ENCODE data around the gene IBA57. TPM values are rescaled to one million over a fixed set of nuclear protein-coding genes. Genes with fewer than 3 reads are reported as not detected.
"Not testable (repeated sequence)": the region's sequence is repeated elsewhere in the genome, so short reads cannot be mapped to it uniquely, and the experiment has no call there.

Gene IBA57
- polyA plus RNA-seq, 4 donors: 4.4 to 6.4 (median 5.2) TPM

DNA sequence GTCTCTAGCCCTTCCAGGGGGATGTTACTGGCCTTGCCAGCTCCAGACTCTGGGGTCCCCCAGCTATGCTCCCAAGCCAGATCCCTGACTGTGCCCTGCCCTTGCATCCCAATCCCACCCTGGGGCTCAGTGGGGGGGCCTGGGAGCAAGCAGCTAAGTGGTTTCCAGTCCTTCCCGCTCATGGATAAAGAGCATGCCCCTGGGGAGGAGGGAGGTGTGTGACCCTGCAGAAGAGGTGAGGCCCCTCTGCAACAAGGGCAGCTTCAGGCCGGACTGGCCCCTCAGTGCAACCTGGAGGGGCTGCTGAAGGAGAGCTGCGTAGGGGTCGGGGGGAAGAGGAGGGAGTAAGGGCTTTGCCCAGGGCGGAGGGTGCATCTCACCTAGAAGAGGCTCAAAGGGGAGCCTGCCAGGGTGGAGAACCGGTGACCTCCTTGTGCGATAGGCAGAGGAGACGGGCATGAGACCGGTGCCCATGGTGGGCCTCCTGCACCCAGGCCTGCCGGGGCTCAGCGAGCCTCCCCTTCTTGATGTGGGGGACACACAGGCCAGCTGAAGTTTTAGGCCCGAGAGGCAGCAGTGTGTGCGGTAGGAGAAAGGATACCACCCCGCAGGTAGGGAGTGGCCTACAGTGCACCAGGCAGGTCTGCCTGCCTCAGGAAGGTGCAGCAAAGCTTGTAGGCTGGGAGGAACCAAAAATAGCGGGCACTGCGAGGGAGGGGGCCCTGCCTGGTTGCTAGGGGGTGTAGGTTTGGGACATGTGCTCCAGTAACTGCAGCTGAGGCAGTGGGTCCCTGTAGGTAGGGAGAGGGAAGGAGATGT, 45.3 kb downstream of the IBA57 start:
- DNase-seq (ENCODE audit: low read depth in 4 of 4, low spot score in 3 of 4): no peak

GRCh38 chr1:228211531-228212414, 46.2 kb downstream of the IBA57 start:
- DNase-seq (ENCODE audit: low read depth in 4 of 4, low spot score in 3 of 4): no peak

DNA sequence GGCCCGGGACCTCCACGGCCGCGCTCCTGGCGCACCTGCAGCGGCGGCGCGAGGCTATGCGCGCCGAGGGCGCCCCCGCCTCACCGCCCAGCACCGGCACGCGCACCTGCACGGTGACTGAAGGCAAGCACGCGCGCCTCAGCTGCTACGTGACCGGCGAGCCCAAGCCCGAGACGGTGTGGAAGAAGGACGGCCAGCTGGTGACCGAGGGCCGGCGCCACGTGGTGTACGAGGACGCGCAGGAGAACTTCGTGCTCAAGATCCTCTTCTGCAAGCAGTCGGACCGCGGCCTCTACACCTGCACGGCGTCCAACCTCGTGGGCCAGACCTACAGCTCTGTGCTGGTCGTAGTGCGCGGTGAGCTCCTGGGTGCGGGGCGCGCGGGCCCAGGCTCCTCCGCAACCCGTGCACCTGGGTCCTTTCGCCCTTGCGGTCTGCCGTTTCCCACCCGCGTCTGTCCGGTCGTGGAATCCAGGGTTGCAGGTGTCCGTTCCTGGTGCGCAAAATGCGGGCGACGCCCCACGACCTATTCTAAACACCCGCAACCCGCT, 46.9 kb downstream of the IBA57 start:
- peak in 1 of 4 donors; percentile 16 for DNase-seq (ENCODE audit: low read depth in 4 of 4, low spot score in 3 of 4)

- peak; percentile 62 to 75 (median 69) for DNase-seq (ENCODE audit: low read depth in 4 of 4, low spot score in 3 of 4)
Observed at GRCh38 chr1:228212966-228213844, 47.6 kb downstream of the IBA57 start.

DNA sequence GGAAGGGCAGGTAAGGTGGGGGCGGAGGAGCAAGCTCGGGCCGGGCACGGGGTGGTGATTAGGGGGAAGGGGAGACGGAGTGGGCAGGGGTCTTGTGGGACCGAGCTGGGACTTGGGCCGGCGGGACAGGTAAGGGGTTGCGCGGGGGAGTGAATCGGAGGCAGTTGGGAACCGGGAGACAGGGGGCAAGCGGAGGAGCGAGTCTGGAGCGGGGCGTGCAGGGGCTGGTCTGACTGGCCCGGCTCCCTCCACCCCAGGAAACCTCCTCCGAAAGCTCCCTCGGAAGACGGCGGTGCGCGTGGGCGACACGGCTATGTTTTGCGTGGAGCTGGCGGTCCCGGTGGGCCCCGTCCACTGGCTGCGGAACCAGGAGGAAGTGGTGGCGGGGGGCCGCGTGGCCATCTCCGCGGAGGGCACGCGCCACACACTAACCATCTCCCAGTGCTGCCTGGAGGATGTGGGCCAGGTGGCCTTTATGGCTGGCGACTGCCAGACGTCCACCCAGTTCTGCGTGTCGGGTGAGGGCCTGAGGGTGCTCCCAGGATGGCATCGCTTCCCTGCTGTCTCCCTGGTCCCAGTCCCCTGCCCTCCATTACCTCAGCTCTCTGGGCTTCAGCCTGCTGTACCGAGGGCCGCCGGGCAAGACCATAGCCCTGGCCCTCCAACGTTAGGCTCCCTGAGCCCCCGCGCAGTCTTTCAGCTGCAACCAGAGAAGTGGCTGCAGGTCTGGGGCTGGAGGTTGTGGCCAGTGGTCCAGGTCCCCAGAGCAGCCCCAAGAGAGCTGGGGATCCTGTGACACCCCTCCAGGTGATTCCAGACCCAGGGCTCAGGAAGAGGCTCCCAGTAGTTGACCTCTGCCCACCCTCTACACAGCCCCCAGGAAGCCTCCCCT, 48.6 kb downstream of the IBA57 start:
- no peak for DNase-seq (ENCODE audit: low read depth in 4 of 4, low spot score in 3 of 4)

DNA sequence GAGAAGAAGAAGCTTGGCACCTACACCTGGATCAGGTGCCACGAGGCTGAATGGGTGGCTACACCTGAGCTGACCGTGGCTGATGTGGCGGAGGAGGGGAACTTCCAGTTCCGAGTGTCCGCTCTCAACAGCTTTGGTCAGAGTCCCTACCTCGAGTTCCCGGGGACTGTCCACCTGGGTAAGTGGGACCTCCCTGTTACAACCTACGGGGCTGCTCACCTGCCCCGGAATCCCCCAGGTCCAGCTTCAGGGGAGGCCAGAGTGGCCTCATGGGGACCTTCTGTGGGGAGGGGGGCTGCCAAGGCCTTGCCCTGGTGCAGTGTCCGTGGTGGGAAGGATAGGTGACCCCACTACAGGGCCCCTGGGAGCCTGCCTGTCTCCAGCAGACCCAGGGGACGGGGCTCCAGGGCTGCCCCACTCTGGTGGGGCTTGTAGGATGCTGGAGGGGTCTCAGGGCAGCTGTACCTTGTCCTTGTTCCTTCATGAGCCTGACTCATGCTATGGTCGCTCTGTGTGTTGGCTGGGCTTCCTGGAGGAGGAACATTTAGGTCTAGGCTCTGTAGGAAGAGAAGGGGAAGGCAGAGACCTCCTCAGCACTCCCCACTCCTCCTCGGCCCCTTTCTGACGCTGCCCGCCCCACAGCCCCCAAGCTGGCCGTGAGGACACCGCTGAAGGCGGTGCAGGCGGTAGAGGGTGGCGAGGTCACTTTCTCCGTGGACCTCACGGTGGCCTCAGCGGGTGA, 49.5 kb downstream of the IBA57 start:
- DNase-seq (ENCODE audit: low read depth in 4 of 4, low spot score in 3 of 4): no peak

- no peak for DNase-seq (ENCODE audit: low read depth in 4 of 4, low spot score in 3 of 4)
Observed at GRCh38 chr1:228215663-228216116, 50.1 kb downstream of the IBA57 start.

GRCh38 chr1:228216371-228217320, 51.0 kb downstream of the IBA57 start:
- DNase-seq (ENCODE audit: low read depth in 4 of 4, low spot score in 3 of 4): no peak

GRCh38 chr1:228217551-228218344, 52.1 kb downstream of the IBA57 start:
- no peak for DNase-seq (ENCODE audit: low read depth in 4 of 4, low spot score in 3 of 4)

DNA sequence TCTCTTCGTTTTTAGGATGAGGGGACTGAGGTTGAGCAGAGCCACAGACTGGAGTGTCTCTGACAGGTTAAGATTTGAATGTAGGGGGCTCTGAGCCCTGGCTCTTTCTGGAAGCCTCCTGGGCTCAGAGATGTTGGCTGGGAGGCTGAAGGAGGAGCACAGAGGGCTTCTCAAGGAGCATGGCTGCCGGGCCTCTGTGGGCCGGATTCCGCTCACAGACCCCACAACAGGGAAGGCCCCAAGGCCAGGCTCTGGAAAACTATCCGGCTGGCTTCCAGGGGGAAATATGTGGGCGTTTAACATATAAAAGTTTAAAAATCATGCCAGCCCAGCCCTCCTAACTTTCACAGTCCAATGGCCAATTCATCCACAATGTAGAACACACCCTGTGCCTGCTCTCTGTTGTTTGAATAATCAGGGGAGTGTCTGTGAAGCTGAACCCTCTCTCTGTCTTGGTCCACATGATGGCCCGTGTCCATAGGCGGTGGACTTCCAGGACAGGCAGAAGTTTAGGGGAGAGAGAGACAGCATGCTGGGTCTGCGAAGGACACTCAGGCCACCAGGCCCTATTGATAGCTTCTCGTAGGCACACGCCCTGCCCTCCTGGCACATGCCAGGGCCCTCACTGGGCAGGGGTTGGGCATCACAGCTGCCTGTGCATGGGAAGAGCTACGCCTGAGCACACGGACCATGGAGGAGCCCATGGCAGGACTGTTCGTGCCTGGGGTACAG, 53.1 kb downstream of the IBA57 start:
- no peak for DNase-seq (ENCODE audit: low read depth in 4 of 4, low spot score in 3 of 4)

DNA sequence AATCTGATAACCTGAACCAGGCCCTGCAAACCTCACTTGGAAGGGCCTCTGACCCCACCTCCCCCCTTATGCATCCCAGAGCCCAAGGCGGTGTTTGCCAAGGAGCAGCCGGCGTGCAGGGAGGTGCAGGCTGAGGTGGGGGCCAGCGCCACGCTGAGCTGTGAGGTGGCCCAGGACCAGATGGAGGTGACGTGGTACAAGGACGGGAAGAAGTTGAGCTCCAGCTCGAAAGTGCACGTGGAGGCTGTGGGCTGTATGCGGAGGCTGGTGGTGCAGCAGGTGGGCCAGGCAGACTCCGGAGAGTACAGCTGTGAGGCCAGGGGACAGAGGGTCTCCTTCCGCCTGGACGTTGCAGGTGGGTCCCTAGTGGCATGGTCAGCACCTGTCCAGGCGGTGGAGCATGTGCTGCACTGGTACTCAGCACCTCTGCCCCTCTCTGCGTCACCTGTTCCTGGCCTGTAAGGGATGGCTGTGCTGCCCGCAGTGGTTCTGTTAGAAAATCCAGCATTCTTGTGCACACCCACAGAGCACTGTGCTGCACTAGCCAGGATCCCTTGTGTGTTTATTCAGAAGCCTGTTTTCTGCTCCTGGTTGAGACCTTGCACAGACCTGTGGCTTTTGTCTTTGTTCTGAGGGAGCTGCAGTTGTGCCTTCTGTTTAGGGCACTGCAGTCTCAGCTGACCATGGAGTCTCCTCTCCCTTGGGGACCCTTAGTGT, 53.8 kb downstream of the IBA57 start:
- DNase-seq (ENCODE audit: low read depth in 4 of 4, low spot score in 3 of 4): no peak

GRCh38 chr1:228219962-228220780, 54.6 kb downstream of the IBA57 start:
- no peak for DNase-seq (ENCODE audit: low read depth in 4 of 4, low spot score in 3 of 4)

GRCh38 chr1:228221097-228221496, 55.5 kb downstream of the IBA57 start:
- not testable (repeated sequence) for DNase-seq (ENCODE audit: low read depth in 4 of 4, low spot score in 3 of 4)

DNA sequence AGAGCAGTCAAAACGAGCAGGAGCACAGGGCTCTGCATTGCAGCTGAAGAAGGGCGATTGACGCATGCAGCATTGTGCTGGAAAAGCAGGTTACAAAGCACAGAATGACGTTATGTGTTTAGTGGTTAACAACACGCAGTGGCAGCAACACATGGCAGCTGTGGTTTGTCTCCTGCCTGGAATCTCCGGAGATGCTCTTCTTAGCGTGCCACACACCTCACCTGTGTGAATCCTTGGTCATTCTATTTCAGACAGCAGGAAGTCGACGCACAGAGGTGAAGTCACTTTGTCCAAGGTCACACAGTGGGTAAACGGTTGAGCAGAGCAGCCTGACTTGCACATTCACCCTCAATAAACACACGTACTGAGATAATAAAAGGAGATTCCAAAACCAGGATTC, 56.9 kb downstream of the IBA57 start:
- no peak for DNase-seq (ENCODE audit: low read depth in 4 of 4, low spot score in 3 of 4)

All from right renal pelvis (tissue), 4 donors.